ENCODE results near the gene SFMBT2.

DNA sequence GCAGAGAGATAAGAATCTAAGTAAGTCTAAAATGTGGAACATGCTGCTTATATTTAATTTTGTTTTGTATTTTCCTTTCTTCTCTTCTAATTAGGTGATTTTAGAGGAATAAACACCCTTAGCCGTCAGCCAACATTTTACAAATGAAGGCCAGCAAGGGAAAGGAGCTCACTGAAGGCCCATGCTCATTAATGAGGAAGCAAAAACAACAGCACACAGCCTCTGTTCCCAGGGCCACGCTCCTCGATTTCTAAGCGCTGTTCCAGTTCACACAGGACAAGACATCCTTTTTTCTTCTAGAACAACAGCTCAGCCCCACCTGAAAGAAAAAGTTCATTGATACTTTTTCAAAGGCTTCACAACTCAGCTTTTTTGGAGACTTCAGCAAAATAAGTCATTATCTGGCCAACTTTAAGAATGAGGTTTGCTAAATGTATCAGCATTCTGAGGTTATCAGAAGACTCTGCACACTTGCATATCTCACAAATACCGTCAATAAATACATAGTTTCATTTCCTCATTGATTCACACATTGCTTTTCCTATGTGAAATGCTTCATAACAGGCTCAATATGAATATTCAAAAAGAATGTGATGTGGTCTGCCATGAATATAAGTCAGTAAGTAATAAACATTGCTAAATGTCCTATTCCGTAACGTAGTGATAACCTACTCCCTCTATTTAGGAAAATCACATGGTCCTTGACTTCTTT is 34.8 kb upstream of the SFMBT2 start:
- TF ChIP-seq POLR2AphosphoS5 (IDR thresholded peaks at IDR 0.05; ENCODE audit: borderline replicate concordance, low read depth, low read length): no peak
- TF ChIP-seq EZH2 (IDR thresholded peaks at IDR 0.05): no peak
- TF ChIP-seq FOXP2 (optimal IDR thresholded peaks at IDR 0.05; ENCODE audit: control extremely low read depth, extremely low read length, insufficient read depth): no peak

All from SK-N-MC (cell line).